ENCODE results near the gene CABLES1. TPM values are rescaled to one million over a fixed set of nuclear protein-coding genes. Genes with fewer than 3 reads are reported as not detected.

CABLES1 gene
- total RNA-seq, 1 donor from 2014 or later, result 39.3 TPM

DNA sequence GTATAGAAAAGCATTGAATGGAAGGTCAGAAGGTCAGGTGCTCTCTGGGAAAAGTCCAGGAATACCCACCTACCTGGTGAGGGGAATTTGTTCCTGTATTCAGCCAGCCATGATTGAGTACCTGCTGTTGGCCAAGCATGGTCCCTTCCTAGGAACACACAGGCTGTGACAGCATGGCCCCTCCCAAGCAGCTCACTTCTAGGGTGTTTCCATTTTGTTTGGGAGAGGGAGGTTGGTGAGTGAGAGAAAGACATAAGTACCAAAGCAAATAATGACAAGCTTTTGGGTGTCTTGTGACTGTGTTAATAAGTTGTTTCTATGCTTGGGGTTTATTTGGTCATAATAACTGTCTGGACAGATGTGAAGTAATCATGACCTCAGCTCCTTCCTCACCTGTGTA is 46.3 kb downstream of the CABLES1 start:
- Histone ChIP-seq H3K27me3 (no peaks in the 10 kb centered on the region), H3K27ac (no peak overlapping the region), H3K4me1 (no peaks in the 10 kb centered on the region), H3K36me3 (no peaks in the 10 kb centered on the region), H3K4me3 (no peak overlapping the region), H3K9me3 (no peaks in the 10 kb centered on the region)
- TF ChIP-seq POLR2AphosphoS5 (IDR thresholded peaks at IDR 0.05; ENCODE audit: insufficient read depth in 1 of 2, low read depth in 1 of 2), result no peak
- TF ChIP-seq POLR2A (IDR thresholded peaks at IDR 0.05), result no peak
- TF ChIP-seq, protein P1, sequence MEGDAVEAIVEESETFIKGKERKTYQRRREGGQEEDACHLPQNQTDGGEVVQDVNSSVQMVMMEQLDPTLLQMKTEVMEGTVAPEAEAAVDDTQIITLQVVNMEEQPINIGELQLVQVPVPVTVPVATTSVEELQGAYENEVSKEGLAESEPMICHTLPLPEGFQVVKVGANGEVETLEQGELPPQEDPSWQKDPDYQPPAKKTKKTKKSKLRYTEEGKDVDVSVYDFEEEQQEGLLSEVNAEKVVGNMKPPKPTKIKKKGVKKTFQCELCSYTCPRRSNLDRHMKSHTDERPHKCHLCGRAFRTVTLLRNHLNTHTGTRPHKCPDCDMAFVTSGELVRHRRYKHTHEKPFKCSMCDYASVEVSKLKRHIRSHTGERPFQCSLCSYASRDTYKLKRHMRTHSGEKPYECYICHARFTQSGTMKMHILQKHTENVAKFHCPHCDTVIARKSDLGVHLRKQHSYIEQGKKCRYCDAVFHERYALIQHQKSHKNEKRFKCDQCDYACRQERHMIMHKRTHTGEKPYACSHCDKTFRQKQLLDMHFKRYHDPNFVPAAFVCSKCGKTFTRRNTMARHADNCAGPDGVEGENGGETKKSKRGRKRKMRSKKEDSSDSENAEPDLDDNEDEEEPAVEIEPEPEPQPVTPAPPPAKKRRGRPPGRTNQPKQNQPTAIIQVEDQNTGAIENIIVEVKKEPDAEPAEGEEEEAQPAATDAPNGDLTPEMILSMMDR (IDR thresholded peaks at IDR 0.05), result no peak
- no peak for DNase-seq (ENCODE audit: extremely low spot score in 2 of 2)
- intact Hi-C loops (cut with DNase I), result no loop called here

DNA sequence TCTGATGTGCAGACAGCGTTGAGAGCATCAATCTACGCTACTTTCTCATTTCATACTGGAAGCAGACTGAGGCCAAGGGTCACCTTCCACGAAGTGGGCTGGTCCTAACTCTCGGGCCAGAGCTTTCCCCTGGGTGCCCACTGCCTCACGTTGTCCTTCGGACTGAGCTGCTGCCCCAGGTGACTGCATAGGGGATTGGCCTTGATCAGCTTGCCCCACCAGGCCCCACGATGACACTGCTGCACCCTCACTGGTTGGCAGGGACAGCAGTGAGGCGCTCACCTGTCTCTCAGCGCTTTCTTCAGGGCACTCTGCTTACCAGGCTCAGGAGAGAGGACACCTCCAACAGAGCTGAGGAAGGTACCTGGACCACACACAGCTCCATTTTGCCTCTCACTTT is 47.3 kb downstream of the CABLES1 start:
- intact Hi-C loops (cut with DNase I), result no loop called here
- no peak for TF ChIP-seq POLR2AphosphoS5 (IDR thresholded peaks at IDR 0.05; ENCODE audit: insufficient read depth in 1 of 2, low read depth in 1 of 2)
- TF ChIP-seq, protein P1 (IDR thresholded peaks at IDR 0.05), result no peak
- no peak for TF ChIP-seq POLR2A (IDR thresholded peaks at IDR 0.05)
- Histone ChIP-seq H3K36me3 (no peaks in the 10 kb centered on the region), H3K4me1 (no peaks in the 10 kb centered on the region), H3K9me3 (no peaks in the 10 kb centered on the region), H3K27me3 (no peaks in the 10 kb centered on the region), H3K27ac (no peak overlapping the region), H3K4me3 (no peak overlapping the region)
- DNase-seq (ENCODE audit: extremely low spot score in 2 of 2), result no peak

DNA sequence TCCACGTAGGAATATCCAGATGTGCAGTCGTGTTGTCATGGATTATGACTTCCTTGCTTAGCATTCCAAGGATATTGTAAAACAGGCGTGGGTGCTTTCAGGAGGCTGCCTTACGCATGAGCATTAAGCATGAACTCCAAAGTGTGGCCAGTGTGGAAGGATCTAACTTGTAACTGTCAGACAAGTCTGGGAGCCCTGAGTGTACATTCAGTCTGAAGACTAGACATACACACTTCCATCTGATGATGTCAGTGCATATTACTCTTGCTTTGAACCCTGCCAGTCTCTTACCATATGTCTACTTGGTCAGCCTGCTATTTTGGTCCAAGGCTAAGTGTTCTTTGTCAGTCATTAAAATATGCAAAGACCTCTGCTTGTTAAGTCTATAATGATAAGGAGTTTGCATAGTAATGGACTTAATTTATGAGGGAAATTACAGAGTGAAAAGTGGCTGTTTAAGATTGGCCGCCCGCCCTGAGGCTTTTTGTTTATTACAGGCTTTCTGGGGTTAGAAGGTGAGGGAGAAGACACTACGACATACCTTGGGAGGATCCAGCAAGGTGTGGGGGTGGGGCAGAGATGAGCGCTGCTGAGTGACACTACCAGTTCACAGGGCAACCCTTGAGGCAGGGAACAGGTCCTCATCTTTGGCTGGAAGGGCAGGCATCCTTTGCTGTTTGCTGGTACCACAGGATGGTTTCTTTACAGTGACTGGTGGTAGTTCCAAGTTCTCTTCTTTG is 48.3 kb downstream of the CABLES1 start:
- H3K27ac ChIP-seq, result peak overlapping the region; percentile 11

DNA sequence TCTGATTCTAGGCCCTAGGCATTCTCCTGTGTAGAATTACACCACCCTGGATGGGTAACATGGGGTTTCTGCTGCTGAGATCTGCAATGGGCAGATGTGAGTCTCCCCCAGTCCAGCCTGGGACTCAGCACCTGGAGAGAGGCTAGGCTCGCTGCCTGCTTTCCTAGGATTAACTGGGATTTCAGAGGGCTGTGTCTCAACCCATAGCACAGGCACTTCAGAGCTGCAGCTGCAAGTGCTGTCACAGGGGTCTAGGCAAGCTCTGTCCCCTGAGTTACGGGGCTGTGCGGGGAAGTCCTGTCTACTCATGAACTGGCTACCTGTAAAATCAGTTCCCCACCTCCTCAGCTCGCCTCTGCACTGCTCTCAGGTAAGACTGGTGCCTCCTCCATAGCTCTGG is 51.5 kb downstream of the CABLES1 start:
- H3K36me3 ChIP-seq, result no peaks in the 10 kb centered on the region
- H3K4me1 ChIP-seq, result no peaks in the 10 kb centered on the region
- no peak overlapping the region for H3K4me3 ChIP-seq
- intact Hi-C loops (cut with DNase I), result no loop called here
- TF ChIP-seq, protein P1 (IDR thresholded peaks at IDR 0.05), result no peak
- TF ChIP-seq POLR2A (IDR thresholded peaks at IDR 0.05) (no peak), POLR2AphosphoS5 (IDR thresholded peaks at IDR 0.05; ENCODE audit: insufficient read depth in 1 of 2, low read depth in 1 of 2) (no peak)
- no peaks in the 10 kb centered on the region for H3K27me3 ChIP-seq
- H3K9me3 ChIP-seq, result no peaks in the 10 kb centered on the region
- DNase-seq (ENCODE audit: extremely low spot score in 2 of 2), result no peak
- H3K27ac ChIP-seq, result no peak overlapping the region

More for the DNA sequence above, 48.3 kb downstream of the CABLES1 start:
- Histone ChIP-seq H3K4me1 (no peaks in the 10 kb centered on the region), H3K27me3 (no peaks in the 10 kb centered on the region), H3K36me3 (no peaks in the 10 kb centered on the region), H3K9me3 (no peaks in the 10 kb centered on the region), H3K4me3 (no peak overlapping the region)
- no peak for DNase-seq (ENCODE audit: extremely low spot score in 2 of 2)
- TF ChIP-seq, protein P1 (IDR thresholded peaks at IDR 0.05), result no peak
- TF ChIP-seq POLR2AphosphoS5 (IDR thresholded peaks at IDR 0.05; ENCODE audit: insufficient read depth in 1 of 2, low read depth in 1 of 2) (no peak), POLR2A (IDR thresholded peaks at IDR 0.05) (no peak)
- intact Hi-C loops (cut with DNase I), result no loop called here

DNA sequence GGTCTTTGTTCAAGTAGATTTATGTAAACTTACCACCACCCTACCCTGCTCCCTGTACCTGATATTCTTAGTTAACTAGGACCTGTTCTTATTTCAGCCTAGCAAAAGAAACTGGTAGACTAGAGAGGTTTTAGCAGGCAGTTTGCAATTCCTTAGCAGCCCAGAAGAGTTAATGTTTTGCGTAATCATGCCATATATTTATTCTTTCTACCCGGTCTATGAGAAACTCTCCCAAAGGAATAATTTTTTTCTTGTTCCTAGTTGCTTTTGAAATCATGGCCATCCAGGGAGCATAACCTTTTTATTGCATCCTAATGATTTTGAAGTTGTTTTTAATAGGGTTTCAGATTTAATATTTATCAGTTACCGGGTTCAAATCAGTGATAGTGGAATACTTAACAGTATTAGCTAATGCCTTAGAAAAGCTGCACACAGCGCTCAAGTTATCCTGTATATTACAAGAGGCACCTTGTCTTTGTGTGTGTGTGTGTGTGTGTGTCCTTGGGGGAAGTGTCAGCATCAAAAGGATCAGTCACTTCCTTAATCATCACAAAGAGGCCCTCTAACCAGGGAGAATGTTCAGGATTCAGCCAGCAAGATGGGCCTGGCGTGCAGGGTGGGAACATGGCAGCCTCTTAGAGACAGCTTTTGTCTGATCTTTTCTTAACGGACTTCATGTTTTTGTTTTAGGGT is 52.9 kb downstream of the CABLES1 start:
- H3K9me3 ChIP-seq, result no peaks in the 10 kb centered on the region
- H3K27ac ChIP-seq, result no peak overlapping the region
- DNase-seq (ENCODE audit: extremely low spot score in 2 of 2), result no peak
- intact Hi-C loops (cut with DNase I), result no loop called here
- H3K4me3 ChIP-seq, result no peak overlapping the region
- H3K27me3 ChIP-seq, result no peaks in the 10 kb centered on the region
- H3K4me1 ChIP-seq, result peaks cover 13% of the 10 kb centered on the region
- TF ChIP-seq, protein P1 (IDR thresholded peaks at IDR 0.05), result no peak
- TF ChIP-seq POLR2A (IDR thresholded peaks at IDR 0.05) (no peak), POLR2AphosphoS5 (IDR thresholded peaks at IDR 0.05; ENCODE audit: insufficient read depth in 1 of 2, low read depth in 1 of 2) (no peak)
- H3K36me3 ChIP-seq, result no peaks in the 10 kb centered on the region

Data from vagina (tissue), 2 donors.